HG03103 (cell line): ENCODE measurements around the gene CPS1.

Source experiments
- ATAC-seq: cut with Tn5 transposase; IDR thresholded peaks from one replicate; pipeline ENCODE4 v1.9.1; 2021; ENCODE audit warnings: low read depth; ENCODE audit not compliant: unreplicated experiment

Gene CPS1

GRCh38 chr2:210599476-210599875, 43.1 kb downstream of the CPS1 start:
- ATAC-seq: no peak

- no peak for ATAC-seq
Measured at GRCh38 chr2:210604666-210605065, 48.3 kb downstream of the CPS1 start.

DNA sequence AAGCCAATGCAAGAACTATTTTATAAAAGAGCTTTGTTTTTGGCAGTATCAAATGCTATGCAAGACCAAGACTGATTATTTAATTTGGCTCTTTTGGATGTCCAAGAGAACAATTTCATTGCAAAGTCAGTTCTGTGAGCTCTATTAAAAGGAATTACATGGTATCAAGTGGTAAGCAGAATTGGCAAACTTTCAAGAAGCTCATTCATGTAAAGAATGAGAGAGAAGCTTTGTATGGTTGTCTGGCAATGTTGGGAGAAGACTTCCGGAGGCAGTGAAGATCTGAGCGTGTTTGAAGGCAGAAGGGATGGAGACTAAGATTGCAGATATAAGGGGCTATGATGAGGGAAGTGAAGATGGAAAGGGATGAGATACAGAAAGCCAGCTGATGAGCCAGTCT, 49.6 kb downstream of the CPS1 start:
- no peak for ATAC-seq

DNA sequence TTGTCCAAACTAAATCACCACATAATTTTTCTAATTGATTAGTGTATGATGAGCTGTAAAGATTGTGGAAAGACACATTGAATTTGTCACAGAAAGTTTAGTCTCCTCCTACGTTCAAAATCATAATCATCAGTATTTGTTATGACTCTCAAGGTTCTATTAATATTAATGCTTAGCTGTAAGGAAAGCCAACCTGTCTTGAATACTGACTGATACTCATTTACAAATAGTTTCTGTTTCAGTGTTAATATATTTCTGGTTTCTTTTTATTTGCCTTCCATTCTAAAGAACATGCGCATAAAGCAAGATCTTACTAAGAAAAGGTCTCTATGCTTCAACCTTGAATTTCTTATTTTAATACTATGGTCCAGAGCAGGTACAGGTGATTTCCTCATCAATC, 55.1 kb downstream of the CPS1 start:
- peak; percentile 50 for ATAC-seq

DNA sequence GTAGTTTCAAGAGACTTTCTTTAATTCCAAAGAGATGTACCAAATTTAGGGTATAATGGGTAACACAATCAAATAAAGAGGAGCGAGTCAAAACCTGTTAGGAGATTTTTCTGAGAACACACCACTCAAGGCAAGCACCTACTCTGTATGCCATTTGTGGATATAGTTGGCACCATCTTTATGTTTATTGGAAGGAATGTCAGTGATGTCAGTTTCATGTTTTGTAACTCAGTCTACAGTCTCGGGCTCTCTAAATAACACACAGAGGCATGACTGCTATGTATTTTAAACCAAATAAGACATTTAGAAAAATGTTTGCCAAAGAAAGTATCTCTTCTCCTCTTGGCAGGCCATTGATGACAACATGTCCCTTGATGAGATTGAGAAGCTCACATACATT, 59.7 kb downstream of the CPS1 start:
- ATAC-seq: no peak

GRCh38 chr2:210617318-210617717, 60.9 kb downstream of the CPS1 start:
- no peak for ATAC-seq

DNA sequence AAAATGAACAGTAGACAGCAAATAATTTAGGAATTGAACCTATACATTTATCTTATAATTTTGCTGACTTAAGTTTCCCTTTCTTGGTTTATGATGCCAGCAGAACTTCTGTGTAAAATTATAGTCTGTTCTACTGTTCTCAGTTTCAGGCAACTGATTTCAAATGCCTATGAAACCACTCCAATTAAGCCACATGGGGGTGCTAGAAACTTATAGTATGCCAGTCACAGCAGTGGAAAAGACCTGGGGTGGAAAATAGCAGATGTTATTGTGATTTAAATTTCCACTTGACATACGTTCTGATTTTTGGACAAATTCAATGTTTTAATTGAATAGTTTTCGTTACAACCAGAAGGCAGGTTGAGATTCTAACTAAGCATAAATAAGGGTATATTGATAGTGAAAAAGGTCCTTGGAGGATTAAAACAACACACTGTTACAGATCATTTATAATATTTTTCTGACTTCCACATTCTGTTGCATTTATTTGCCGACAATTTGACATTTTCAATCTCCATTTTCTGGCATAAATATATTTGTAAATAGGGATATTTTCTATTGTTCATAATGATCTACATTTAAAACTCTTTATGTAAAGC, 61.4 kb downstream of the CPS1 start:
- peak; percentile 88 for ATAC-seq

DNA sequence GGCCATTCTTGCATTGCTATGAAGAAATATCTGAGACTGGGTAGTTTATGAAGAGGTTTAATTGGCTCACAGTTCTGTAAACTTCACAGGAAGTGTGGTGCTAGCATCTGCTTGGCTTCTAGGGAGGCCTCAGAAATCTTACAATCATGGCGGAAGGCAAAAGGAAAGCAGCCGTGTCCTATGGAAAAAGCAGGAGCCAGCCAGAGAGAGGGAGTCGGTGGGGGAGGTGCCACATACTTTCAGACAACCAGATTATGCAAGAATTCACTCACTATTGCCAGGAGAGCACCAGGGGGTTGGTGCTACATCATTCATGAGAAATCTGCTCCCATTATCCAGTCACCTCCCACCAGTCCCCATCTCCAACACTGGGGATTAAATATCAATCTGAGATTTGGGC, 64.1 kb downstream of the CPS1 start:
- ATAC-seq: no peak

- ATAC-seq: no peak
Measured at GRCh38 chr2:210623506-210623905, 67.1 kb downstream of the CPS1 start.

DNA sequence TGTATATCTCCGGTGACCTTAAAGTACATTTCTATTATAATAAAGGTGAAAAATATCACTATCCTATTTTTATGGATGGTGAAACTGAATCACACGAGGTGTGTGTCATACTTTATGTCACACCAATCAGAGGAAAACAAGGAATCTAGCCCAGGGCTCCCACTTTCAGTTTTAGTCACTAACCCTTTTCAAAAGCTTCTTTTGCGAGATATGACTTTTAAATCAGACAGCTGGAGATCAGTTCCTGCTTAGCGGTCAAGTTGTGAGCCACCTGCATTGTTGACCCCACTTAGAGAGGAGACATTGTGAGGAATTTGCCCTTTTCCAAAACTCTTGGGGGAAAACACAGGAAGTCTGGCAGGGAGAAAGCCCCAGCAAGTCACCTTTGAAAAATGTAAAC, 70.5 kb downstream of the CPS1 start:
- ATAC-seq: peak; percentile 57

GRCh38 chr2:210630873-210631560, 74.6 kb downstream of the CPS1 start:
- no peak for ATAC-seq

DNA sequence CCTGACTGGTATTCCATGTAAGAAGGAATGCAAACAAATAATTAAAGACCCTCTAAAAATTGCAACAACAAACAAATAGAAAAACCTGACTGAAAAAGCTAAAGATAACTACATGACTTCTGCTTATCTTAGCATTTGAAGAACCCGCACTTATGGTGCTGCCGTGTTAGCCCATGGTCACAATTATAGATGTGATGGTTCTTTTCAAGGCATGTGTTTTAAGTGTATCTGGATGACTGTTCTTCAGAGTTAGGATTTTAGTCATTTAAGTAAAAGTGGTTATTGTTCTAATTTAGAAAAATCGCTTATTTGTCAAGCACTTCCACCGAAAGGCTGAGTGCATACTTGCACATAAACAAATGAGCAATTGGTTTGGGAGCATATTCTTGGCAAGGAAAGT, 77.3 kb downstream of the CPS1 start:
- ATAC-seq: no peak

DNA sequence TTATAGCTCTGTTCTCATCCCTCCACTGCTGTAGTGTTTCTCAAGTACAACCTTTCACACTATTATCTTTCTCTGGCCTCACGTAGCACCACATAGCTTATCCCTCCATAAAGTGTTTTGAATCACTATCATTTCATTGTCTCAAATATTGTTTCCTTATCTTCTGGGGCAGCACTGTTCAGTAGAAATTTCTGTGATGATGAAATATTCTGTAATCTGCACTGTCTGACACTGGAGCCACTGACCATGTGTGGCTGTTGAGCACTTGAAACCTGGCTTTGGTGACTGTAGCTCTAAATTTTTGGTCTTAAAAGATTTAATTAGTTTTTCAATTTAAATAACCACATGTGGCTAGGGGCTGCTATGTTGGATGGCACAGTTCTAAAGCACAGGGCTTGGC, 78.9 kb downstream of the CPS1 start:
- no peak for ATAC-seq

GRCh38 chr2:210642333-210642732, 85.9 kb downstream of the CPS1 start:
- no peak for ATAC-seq

DNA sequence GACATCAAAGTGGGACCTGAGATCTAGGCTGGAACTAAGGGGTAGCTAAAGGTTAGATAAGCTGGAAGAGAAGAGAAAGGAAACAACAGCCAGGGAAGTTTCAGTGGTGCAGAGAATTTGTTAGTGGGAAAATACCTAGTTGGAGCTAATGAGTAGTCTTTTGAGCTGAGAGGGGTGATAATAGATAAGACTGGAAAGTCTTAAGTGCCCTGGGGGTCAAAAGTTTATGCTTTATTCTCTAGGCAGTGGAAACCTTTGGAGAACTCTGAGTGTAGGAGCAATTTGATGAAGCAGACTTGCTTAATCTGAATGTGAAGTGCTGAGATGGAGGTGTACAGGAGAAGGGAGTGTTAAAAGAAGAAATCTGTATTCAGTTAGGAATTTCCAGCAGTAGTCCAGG, 90.8 kb downstream of the CPS1 start:
- no peak for ATAC-seq

DNA sequence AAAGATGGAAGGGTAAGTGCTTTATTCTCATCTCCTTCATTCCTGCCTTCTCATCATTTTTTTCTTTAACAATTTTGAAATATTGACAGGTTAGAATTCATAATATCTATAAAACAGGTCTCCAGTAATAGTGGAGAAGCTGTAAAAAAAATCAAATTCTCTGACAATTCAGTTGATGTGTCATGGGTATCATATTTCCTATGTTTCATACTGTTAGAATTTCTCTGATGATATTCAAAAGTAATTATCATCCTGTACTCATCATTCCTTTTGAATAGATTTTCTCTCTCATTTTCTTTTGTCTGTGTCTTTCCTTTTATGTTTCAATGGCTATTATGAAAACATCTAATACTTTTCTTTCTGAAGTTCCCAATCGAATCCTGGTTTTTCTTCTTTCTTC, 97.7 kb downstream of the CPS1 start:
- ATAC-seq: no peak

GRCh38 chr2:210655229-210655975, 99.0 kb downstream of the CPS1 start:
- ATAC-seq: no peak

DNA sequence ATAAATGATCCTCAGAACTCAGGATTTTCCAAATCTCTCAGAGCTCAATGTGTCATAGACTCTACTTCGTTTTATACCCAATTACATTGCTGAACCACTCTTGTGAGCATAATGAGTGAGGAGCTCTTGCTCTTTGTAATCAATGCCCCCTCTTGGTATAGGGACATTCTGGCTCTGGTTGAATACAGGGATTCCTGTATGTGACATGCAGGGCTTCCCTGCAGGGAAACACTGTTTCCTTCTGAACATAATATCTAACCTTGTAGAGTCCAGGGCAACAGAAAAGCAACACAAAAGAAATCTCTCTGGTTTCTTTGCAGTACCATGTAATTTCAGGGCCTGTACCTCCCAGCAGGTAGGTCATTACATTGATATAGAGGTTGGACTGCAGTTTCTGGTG, 101.5 kb downstream of the CPS1 start:
- no peak for ATAC-seq

DNA sequence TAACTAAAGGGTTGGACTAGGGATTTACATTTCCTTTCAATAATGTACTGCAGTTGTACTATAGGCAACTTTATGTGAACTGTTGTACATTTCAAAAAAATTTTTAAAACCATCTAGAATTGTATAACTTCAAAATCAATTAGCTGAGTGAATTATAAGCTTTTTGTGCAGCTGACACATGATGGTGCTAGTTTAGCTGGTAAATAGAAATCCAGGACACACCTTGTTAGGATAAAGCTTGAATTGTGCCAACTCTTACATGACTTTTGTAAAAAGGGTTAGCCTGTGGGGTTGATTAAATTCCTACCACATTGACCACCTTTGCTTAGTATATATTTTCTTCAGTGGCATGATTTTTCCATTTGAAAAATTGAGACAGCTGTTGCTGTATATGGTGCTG, 104.4 kb downstream of the CPS1 start:
- ATAC-seq: no peak

DNA sequence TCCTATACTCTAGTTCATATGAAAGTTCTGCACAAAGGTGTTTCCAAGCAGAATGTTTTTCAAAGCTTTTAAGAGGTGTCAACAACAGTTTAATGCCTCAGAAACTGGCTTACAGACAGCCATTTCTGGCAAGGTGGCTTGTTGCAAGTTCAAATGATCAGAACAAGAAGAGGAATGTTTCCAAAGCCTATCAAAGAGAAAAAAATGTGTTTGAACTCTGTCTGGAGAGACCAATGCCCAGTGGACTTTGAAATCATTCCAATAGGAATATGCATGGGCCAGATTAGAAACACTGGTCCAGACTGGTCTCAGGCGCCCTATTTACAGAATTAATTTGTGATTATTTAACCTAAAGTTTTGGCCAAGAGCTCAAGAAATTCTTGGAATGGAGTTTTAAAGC, 106.2 kb downstream of the CPS1 start:
- ATAC-seq: no peak

DNA sequence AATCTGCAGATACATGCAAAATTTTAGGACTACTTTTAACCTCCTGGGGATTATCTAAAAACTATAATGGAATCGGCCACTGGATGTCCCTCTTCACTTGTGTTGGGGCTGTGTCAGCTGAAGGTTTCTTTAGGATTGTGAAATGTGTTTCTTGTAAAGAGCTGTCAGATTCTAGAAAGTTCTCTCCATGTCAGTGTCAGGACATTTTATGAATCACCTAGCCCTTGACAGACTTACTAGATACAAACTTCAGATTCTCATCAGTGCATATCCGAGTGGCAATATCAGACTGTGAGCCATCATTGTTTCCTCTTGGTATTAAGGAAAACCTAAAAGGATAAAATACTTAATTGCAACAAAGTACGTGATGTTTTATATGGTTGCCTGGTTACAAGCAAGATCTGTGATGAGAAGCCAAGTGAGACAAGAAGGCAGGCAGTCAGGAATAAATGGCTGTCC, 107.3 kb downstream of the CPS1 start:
- ATAC-seq: no peak

DNA sequence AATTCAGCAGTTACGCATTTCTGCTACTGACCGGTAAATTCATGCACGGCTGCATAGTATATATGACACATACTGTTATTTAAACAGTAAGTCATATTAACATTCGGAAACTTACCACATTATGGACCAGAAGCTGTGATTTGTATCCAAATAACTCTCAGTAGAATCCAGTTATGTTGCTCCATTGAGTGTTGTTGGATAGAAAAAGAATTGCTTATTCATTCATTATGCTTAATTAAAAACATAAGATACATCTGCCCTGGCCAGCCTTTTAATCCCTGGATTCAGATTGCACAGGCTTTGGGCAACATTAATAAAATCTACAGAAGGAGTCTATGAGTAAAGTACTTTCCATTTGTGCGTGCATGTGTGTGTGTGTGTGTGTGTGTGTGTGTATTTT, 111.3 kb downstream of the CPS1 start:
- ATAC-seq: no peak
